MM.1S (cell line): ENCODE results near the gene MAFF.
A peak's percentile ranks its signal among the peaks of the same experiment; 100 is the strongest.

Experiments
- DNase-seq: peaks from one replicate; pipeline ENCODE4 v3.0.0-alpha.2; 2015
- H2AFZ ChIP-seq: fragments of 300-600 bp; sonication (generic); 2 replicates; pipeline ENCODE4 v1.6.0; 2016; ENCODE audit warnings: antibody characterized with exemption, low read length
- H3F3A ChIP-seq: fragments of 300-600 bp; sonication (generic); 2 replicates; pipeline ENCODE4 v1.6.1; 2016; ENCODE audit warnings: mild to moderate bottlenecking, antibody characterized with exemption, low read length, moderate library complexity, mixed read lengths; ENCODE audit not compliant: insufficient read depth
- H3K27ac ChIP-seq: fragments of 300-600 bp; sonication (generic); 2 replicates; pipeline ENCODE4 v1.5.1; 2016; ENCODE audit warnings: mild to moderate bottlenecking, low read length
- H3K27me3 ChIP-seq: fragments of 300-600 bp; sonication (generic); replicated peaks from 2 replicates; pipeline ENCODE4 v1.6.0; 2016; ENCODE audit warnings: low read length; ENCODE audit not compliant: insufficient read depth
- H3K36me3 ChIP-seq: fragments of 300-600 bp; sonication (generic); replicated peaks from 2 replicates; pipeline ENCODE4 v1.6.1; 2016; ENCODE audit warnings: mild to moderate bottlenecking, low read length, mixed read lengths; ENCODE audit not compliant: insufficient read depth
- H3K4me1 ChIP-seq: fragments of 300-600 bp; sonication (generic); 2 replicates; pipeline ENCODE4 v1.6.1; 2016; ENCODE audit warnings: low read length, mixed read lengths
- H3K4me2 ChIP-seq: fragments of 300-600 bp; sonication (generic); 2 replicates; pipeline ENCODE4 v1.6.0; 2016; ENCODE audit warnings: low read depth, low read length
- H3K4me3 ChIP-seq: fragments of 300-600 bp; sonication (generic); 2 replicates; pipeline ENCODE4 v1.5.1; 2016; ENCODE audit warnings: low read length, mixed read lengths
- H3K79me2 ChIP-seq: fragments of 300-600 bp; sonication (generic); 2 replicates; pipeline ENCODE4 v1.6.1; 2016; ENCODE audit warnings: mixed run types, low read length, mixed read lengths
- H3K9ac ChIP-seq: fragments of 300-600 bp; sonication (generic); 2 replicates; pipeline ENCODE4 v1.6.1; 2016; ENCODE audit warnings: low read length, mixed read lengths
- H3K9me2 ChIP-seq: fragments of 300-600 bp; sonication (generic); replicated peaks from 2 replicates; pipeline ENCODE4 v1.6.1; 2016; ENCODE audit warnings: mild to moderate bottlenecking, low read length, mixed read lengths; ENCODE audit not compliant: insufficient read depth
- H3K9me3 ChIP-seq: fragments of 300-600 bp; sonication (generic); replicated peaks from 2 replicates; pipeline ENCODE4 v1.6.1; 2016; ENCODE audit warnings: mild to moderate bottlenecking, low read length, mixed read lengths; ENCODE audit not compliant: insufficient read depth
- H4K20me1 ChIP-seq: fragments of 300-600 bp; sonication (generic); 2 replicates; pipeline ENCODE4 v1.6.1; 2016; ENCODE audit warnings: mild to moderate bottlenecking, low read length, moderate library complexity, mixed read lengths; ENCODE audit not compliant: insufficient read depth
- EZH2 ChIP-seq: fragments of 300-600 bp; sonication (generic); optimal IDR thresholded peaks from 2 replicates; pipeline ENCODE3; 2017; ENCODE audit warnings: low read depth, mild to moderate bottlenecking, antibody characterized with exemption, low read length, mixed read lengths
- EZH2phosphoT487 ChIP-seq: fragments of 300-600 bp; sonication (generic); IDR thresholded peaks from 2 replicates; pipeline ENCODE4 v1.6.1; 2018; ENCODE audit warnings: antibody characterized with exemption, low read length
- TF ChIP-seq, protein P1 (sequence below): fragments of 300-600 bp; sonication (generic); IDR thresholded peaks from 2 replicates; pipeline ENCODE4 v1.5.1; 2016; ENCODE audit warnings: antibody characterized with exemption, low read length, mixed read lengths

MAFF gene

DNA sequence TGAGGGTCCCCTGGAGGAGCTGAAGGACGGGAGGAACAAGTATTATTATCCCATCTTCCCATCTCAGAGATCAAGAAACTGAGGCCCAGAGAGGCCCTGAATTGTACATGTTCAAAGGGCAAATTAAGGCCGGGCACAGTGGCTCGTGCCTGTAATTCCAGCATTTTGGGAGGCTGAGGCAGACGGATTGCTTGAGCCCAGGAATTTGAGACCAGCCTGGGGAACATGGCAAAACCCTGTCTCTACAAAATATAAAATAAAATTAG, 28.2 kb upstream of the MAFF start:
- H3K4me1 ChIP-seq = peaks cover 8% of the 10 kb centered on the region
- no peaks in the 10 kb centered on the region for H3K9me3 ChIP-seq
- 0 out of 2 replicates have a peak, but pooled peaks cover 3% of the 10 kb centered on the region for H3F3A ChIP-seq
- no peak for DNase-seq
- H3K4me2 ChIP-seq = no peak overlapping the region
- H3K9me2 ChIP-seq = no peaks in the 10 kb centered on the region
- no peak overlapping the region for H2AFZ ChIP-seq
- H3K79me2 ChIP-seq = no peaks in the 10 kb centered on the region
- no peaks in the 10 kb centered on the region for H4K20me1 ChIP-seq
- no peak overlapping the region for H3K9ac ChIP-seq
- H3K27me3 ChIP-seq = no peaks in the 10 kb centered on the region
- H3K36me3 ChIP-seq = no peaks in the 10 kb centered on the region
- TF ChIP-seq EZH2 = no peak
- no peak overlapping the region for H3K27ac ChIP-seq
- H3K4me3 ChIP-seq = no peak overlapping the region

DNA sequence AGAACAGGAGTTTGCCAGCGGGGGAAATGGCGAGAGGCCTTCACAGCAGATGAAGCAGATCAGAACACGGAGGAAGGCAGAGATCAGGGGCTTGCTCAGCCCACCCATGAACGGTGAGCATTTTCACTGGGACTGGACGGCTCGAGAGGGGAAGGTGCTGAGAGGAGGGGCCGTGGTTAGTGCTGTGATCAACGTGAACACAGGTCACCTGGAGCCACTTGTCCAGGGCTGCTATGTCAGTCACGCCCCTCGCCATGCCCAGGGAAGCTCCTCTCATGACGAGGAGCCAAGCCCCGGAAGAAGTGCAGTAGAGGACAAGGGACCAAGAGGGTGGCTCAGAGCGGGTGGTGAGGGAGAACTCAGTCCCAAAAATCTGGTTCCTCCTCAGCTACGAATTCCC, 27.2 kb upstream of the MAFF start:
- DNase-seq = no peak
- Histone ChIP-seq H3K27ac (no peak overlapping the region), H3K36me3 (no peaks in the 10 kb centered on the region), H3K4me3 (no peak overlapping the region), H3K9ac (no peak overlapping the region), H3K9me2 (no peaks in the 10 kb centered on the region), H4K20me1 (no peaks in the 10 kb centered on the region), H2AFZ (no peak overlapping the region), H3K79me2 (peaks cover 8% of the 10 kb centered on the region), H3K27me3 (no peaks in the 10 kb centered on the region), H3K4me2 (no peak overlapping the region), H3F3A (peaks cover 4% of the 10 kb centered on the region; the same call in 1 of the 2 replicates), H3K9me3 (no peaks in the 10 kb centered on the region), H3K4me1 (peaks cover 15% of the 10 kb centered on the region)
- no peak for TF ChIP-seq EZH2
- TF ChIP-seq, protein P1, sequence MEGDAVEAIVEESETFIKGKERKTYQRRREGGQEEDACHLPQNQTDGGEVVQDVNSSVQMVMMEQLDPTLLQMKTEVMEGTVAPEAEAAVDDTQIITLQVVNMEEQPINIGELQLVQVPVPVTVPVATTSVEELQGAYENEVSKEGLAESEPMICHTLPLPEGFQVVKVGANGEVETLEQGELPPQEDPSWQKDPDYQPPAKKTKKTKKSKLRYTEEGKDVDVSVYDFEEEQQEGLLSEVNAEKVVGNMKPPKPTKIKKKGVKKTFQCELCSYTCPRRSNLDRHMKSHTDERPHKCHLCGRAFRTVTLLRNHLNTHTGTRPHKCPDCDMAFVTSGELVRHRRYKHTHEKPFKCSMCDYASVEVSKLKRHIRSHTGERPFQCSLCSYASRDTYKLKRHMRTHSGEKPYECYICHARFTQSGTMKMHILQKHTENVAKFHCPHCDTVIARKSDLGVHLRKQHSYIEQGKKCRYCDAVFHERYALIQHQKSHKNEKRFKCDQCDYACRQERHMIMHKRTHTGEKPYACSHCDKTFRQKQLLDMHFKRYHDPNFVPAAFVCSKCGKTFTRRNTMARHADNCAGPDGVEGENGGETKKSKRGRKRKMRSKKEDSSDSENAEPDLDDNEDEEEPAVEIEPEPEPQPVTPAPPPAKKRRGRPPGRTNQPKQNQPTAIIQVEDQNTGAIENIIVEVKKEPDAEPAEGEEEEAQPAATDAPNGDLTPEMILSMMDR = no peak
- TF ChIP-seq EZH2phosphoT487 = no peak

DNA sequence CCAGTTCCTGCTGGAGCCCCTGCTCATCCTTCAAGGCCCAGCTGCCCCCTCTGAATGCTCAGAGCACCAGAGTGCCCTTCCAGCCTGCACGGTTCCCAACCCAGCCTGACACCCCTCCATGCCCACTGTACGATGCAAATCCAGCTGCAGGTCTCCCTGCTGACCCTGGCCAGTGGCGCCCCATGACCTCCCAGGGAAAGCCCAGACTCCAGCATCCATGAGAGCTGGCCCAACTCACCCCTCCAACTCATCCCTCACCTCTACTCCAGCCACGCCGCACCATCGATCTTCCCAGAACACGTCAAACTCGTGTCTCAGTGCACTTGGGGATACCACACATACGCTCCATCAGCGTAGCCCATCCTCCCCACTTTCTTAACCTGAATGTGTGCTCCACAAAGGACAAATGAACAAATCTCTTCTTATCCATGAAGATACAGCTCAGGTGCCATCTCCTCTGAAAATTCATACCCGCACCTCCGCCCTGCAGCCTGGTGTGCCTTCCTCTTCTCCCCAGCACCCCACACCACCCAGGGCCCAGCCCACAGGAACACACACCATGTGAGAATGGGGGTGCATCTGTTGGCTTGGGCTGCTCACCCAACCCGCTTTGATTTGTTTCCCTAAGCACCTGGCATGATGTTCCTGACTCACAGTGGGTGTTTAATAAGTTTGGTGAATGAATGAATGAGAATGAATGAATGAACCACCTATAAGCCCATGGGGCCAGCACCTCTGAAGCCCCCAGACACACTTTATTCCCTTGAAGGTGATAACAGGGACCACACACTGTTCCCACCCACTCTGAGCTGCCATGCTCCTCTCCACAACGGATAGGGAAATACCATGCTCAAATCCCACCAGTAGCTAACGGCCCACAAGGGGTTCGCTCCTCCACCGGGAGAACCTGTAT, 26.3 kb upstream of the MAFF start:
- Histone ChIP-seq H3K36me3 (no peaks in the 10 kb centered on the region), H3K4me1 (peaks cover 18% of the 10 kb centered on the region), H3K27me3 (no peaks in the 10 kb centered on the region), H3F3A (peaks cover 12% of the 10 kb centered on the region), H3K9me3 (no peaks in the 10 kb centered on the region), H4K20me1 (no peaks in the 10 kb centered on the region), H3K4me3 (no peak overlapping the region), H2AFZ (no peak overlapping the region), H3K27ac (no peak overlapping the region), H3K79me2 (peaks cover 8% of the 10 kb centered on the region), H3K9ac (no peak overlapping the region), H3K4me2 (no peak overlapping the region), H3K9me2 (no peaks in the 10 kb centered on the region)
- no peak for DNase-seq
- no peak for TF ChIP-seq EZH2
- TF ChIP-seq EZH2phosphoT487 = no peak
- TF ChIP-seq, protein P1 = no peak

DNA sequence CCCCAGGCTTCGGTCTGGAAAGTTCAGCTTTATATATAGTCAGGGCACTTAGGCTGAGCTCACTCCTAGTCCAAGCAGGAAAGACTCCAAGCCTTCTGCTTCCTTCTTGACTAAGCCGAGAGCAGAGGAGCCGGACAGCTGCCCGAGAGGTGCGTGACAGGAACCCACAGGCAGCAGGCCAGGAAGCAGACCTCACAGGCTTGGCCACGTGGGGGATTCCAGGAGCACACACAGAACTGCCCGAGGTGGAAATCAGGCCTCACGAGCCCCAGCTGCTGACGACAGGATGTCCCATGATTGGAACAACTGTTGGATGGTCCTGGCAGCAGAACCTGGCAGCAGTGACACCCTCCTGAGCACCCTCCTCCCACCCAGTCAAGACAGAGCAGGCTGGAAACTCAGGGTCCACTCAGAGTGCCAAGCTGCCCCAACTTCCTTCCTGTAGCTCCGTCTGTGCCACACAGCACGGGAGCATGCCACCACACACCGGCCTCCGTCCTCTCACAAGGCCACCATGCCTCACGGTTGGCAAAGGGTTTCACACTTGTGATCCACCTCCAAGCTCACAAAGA, 25.5 kb upstream of the MAFF start:
- Histone ChIP-seq H3K9me2 (no peaks in the 10 kb centered on the region), H3K9ac (no peak overlapping the region), H4K20me1 (no peaks in the 10 kb centered on the region), H3K4me1 (peaks cover 26% of the 10 kb centered on the region), H3K4me2 (no peak overlapping the region), H2AFZ (no peak overlapping the region), H3K4me3 (no peak overlapping the region), H3K9me3 (no peaks in the 10 kb centered on the region), H3K79me2 (peaks cover 11% of the 10 kb centered on the region), H3K27me3 (no peaks in the 10 kb centered on the region), H3K36me3 (no peaks in the 10 kb centered on the region), H3F3A (peaks cover 20% of the 10 kb centered on the region), H3K27ac (peak overlapping the region; percentile 57; the same call in 1 of the 2 replicates)
- DNase-seq = no peak
- no peak for TF ChIP-seq EZH2phosphoT487
